Mesendoderm (in vitro differentiated cells): ENCODE measurements around the gene RNU1-4.
"Not testable (repeated sequence)": the region's sequence is repeated elsewhere in the genome, so short reads cannot be mapped to it uniquely, and the experiment has no call there.

ENCODE experiments used
- DNase-seq: peaks from one replicate; pipeline ENCODE4 v3.0.0; 2013
- H2AK5ac ChIP-seq: 2 replicates; pipeline ENCODE4 v1.6.1; 2013; ENCODE audit warnings: low read length, inconsistent platforms
- H2BK120ac ChIP-seq: 2 replicates; pipeline ENCODE4 v1.6.1; 2013; ENCODE audit warnings: low read depth, mild to moderate bottlenecking, low read length, moderate library complexity, mixed read lengths
- H2BK15ac ChIP-seq: replicated peaks from 2 replicates; pipeline ENCODE4 v1.6.1; 2013; ENCODE audit warnings: low read depth, mild to moderate bottlenecking, moderate library complexity
- H2BK5ac ChIP-seq: 2 replicates; pipeline ENCODE4 v1.6.1; 2013; ENCODE audit warnings: low read length, inconsistent platforms
- H3K18ac ChIP-seq: 2 replicates; pipeline ENCODE4 v1.6.1; 2013; ENCODE audit warnings: mild to moderate bottlenecking, low read length, mixed read lengths
- H3K23ac ChIP-seq: one replicate; pipeline ENCODE4 v1.6.1; 2013; ENCODE audit warnings: low read length
- H3K27ac ChIP-seq: 2 replicates; pipeline ENCODE4 v1.5.1; 2013; ENCODE audit warnings: low read depth, mild to moderate bottlenecking, inconsistent platforms, low read length, moderate library complexity
- H3K27me3 ChIP-seq: 2 replicates; pipeline ENCODE4 v1.6.1; 2013; ENCODE audit warnings: low read length, control low read depth, mild to moderate bottlenecking, inconsistent platforms; ENCODE audit not compliant: insufficient read depth, poor library complexity
- H3K36me3 ChIP-seq: 2 replicates; pipeline ENCODE4 v1.6.1; 2013; ENCODE audit warnings: low read length, inconsistent platforms; ENCODE audit not compliant: control insufficient read depth, insufficient read depth
- H3K4ac ChIP-seq: one replicate; pipeline ENCODE4 v1.6.1; 2013; ENCODE audit warnings: low read depth, mild to moderate bottlenecking, low read length, moderate library complexity
- H3K4me1 ChIP-seq: 2 replicates; pipeline ENCODE4 v1.6.1; 2013; ENCODE audit warnings: low read depth, low read length, inconsistent platforms; ENCODE audit not compliant: control insufficient read depth
- H3K4me2 ChIP-seq: 2 replicates; pipeline ENCODE4 v1.6.1; 2013; ENCODE audit warnings: low read length
- H3K4me3 ChIP-seq: 2 replicates; pipeline ENCODE4 v1.5.1; 2013; ENCODE audit warnings: mild to moderate bottlenecking, low read length
- H3K56ac ChIP-seq: one replicate; pipeline ENCODE4 v1.6.1; 2013; ENCODE audit warnings: low read length
- H3K79me1 ChIP-seq: 2 replicates; pipeline ENCODE4 v1.6.1; 2013; ENCODE audit warnings: low read length, inconsistent platforms
- H3K79me2 ChIP-seq: 2 replicates; pipeline ENCODE4 v1.6.1; 2013; ENCODE audit warnings: mild to moderate bottlenecking, low read length; ENCODE audit not compliant: control insufficient read depth, insufficient read depth
- H3K9ac ChIP-seq: 2 replicates; pipeline ENCODE4 v1.6.1; 2013; ENCODE audit warnings: low read length, inconsistent platforms
- H4K5ac ChIP-seq: one replicate; pipeline ENCODE4 v1.6.1; 2013; ENCODE audit warnings: low read length
- H4K8ac ChIP-seq: one replicate; pipeline ENCODE4 v1.6.1; 2013; ENCODE audit warnings: low read depth, mild to moderate bottlenecking, control low read depth, low read length, moderate library complexity
- WGBS: extraction: QIAGEN DNeasy Blood & Tissue Kit; methylation state at CpG from one replicate; pipeline ENCODE4 v1.1.7; 2013; ENCODE audit warnings: low lambda C conversion rate, missing lambda C conversion rate; ENCODE audit not compliant: insufficient coverage; ENCODE audit errors: extremely low coverage; 5-methylcytosine and 5-hydroxymethylcytosine counted together

RNU1-4 gene

GRCh38 chr1:16765731-16766605 is 25.7 kb downstream of the RNU1-4 start:
- H3K4me2 ChIP-seq, result not testable (repeated sequence)

DNA sequence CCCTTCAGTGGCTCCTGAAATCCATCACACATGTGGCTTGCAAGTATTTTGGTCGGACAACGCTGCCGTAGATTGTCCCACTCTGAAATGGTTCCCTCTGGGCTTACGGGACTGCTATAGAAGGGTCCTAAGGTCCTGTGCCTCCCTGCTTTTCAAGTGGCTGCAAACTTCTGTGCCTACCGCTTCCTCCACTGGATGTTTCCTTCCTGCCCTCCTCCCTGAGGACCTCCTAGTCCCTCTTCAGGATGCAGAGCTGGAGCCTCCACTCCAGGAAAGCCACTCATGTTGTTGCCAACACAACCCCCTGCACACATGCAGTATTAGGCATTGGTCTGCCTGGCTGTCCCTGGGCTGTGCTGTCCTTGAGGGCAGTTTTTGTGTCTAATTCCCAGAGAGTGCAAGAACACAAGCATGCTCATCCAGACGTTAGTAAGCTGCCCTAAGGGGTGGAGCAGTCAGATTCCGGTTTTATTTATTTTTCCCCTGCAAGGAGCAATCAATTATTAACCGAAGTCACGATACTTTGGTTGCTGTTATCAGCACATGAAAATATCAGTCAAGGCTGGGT is 26.5 kb downstream of the RNU1-4 start:
- not testable (repeated sequence) for H4K8ac ChIP-seq, H3K56ac ChIP-seq, H3K36me3 ChIP-seq, H3K4me2 ChIP-seq, H3K27me3 ChIP-seq, H3K9ac ChIP-seq, H2BK5ac ChIP-seq, H3K79me1 ChIP-seq, H4K5ac ChIP-seq, H3K18ac ChIP-seq, H2BK15ac ChIP-seq, H3K4ac ChIP-seq, H3K79me2 ChIP-seq, H2AK5ac ChIP-seq, H3K27ac ChIP-seq, H3K4me1 ChIP-seq, DNase-seq, H3K23ac ChIP-seq, H2BK120ac ChIP-seq, H3K4me3 ChIP-seq
- no CpG with 5 or more reads among the region's 9 CpGs for WGBS

More at GRCh38 chr1:16765731-16766605, 25.7 kb downstream of the RNU1-4 start:
- not testable (repeated sequence) for H3K4me1 ChIP-seq, H4K8ac ChIP-seq, H2BK5ac ChIP-seq, H3K79me2 ChIP-seq, H3K23ac ChIP-seq, H2AK5ac ChIP-seq, H3K27ac ChIP-seq, H3K18ac ChIP-seq, H3K4me3 ChIP-seq, H3K56ac ChIP-seq, H4K5ac ChIP-seq, H3K27me3 ChIP-seq, H2BK120ac ChIP-seq, H3K79me1 ChIP-seq, H3K4ac ChIP-seq, H2BK15ac ChIP-seq, DNase-seq, H3K9ac ChIP-seq, H3K36me3 ChIP-seq
- WGBS, result no CpG with 5 or more reads among the region's 31 CpGs

GRCh38 chr1:16770139-16770759 is 29.9 kb downstream of the RNU1-4 start:
- not testable (repeated sequence) for H3K27me3 ChIP-seq, H2BK5ac ChIP-seq, H3K23ac ChIP-seq, H4K8ac ChIP-seq, H3K56ac ChIP-seq, H3K79me1 ChIP-seq, H3K18ac ChIP-seq, H3K4ac ChIP-seq, H3K9ac ChIP-seq, H2AK5ac ChIP-seq, H2BK15ac ChIP-seq, H4K5ac ChIP-seq, DNase-seq, H3K4me2 ChIP-seq, H3K4me3 ChIP-seq, H3K4me1 ChIP-seq, H3K36me3 ChIP-seq, H2BK120ac ChIP-seq, H3K79me2 ChIP-seq, H3K27ac ChIP-seq
- WGBS, result no CpG with 5 or more reads among the region's 5 CpGs

DNA sequence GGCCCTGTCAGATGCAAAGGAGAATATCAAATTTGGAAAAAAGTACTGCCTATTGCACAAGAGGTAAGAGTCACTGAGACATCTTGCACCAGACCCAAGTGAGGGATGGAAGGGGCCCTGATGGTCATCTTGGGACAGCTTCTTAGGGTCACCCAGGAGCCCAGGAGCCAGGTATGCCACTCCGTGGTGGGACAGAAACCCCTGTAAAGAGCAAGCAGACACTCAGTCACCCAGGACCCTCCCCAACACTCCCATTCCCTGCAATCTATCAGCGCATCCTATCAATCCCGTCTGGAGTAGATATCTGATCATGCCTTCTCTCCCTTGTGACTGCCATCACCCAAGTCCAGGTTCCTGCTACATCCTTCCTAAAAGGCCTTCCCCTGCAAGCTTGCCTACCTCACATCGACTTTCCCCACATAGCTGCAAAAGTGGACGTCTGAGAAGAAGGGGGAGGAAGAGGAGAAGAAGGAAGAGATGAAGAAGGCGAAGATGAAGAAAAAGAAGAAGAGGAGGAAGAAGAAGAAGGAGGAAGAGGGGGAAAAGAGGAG is 30.7 kb downstream of the RNU1-4 start:
- not testable (repeated sequence) for H3K9ac ChIP-seq, H2BK120ac ChIP-seq, H3K4me2 ChIP-seq, DNase-seq, H3K4ac ChIP-seq, H3K56ac ChIP-seq, H2BK5ac ChIP-seq, H3K27ac ChIP-seq, H3K23ac ChIP-seq, H4K8ac ChIP-seq, H3K79me1 ChIP-seq, H2BK15ac ChIP-seq, H3K4me1 ChIP-seq, H3K18ac ChIP-seq, H3K79me2 ChIP-seq, H2AK5ac ChIP-seq, H4K5ac ChIP-seq, H3K27me3 ChIP-seq, H3K4me3 ChIP-seq, H3K36me3 ChIP-seq
- no CpG with 5 or more reads among the region's 6 CpGs for WGBS

DNA sequence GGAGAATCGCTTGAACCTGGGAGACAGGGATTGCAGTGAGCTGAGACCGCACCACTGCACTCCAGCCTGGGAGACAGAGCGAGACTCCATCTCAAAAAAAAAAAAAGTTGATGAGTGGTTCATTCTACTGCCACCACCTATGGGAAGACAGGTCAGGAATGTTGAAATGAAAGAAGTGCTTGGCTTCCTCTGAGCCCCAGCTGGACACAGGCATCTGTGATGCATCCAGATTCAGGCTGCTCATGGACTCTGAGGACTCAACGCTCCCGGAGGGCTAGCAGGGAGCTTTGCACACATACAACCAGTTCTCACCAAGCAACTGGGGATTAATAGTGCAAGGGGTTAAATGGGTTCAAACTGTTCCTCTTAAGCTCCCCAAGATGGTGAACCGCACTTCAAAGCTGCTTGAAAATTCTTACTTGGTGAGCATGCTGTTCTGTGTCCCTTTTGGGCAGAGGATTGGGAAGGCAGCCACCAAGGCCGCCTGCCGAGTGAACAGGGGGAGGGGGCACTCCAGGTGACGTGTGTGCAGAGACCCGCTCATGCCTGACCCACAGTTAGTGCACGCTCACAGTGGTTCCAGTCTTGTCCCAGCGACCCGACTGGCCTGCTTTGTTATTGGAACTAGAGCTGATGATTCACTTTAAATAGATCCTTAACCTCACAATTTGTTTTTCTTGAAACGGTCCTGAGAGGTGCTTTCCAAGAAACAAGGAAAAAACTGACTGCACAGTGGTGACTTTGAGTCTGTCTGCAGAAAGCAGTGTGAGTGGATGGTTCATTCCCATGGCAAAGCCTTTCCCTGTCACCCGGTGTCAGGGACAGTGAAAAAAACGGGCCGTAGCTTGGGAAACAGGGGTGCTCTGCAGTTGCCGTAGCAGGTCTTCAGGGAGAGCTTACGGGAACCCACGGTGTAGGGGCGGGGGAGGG is 32.2 kb downstream of the RNU1-4 start:
- H2AK5ac ChIP-seq, H3K79me1 ChIP-seq: not testable (repeated sequence)

More for the DNA sequence above, 32.2 kb downstream of the RNU1-4 start:
- H3K4me3 ChIP-seq, H4K5ac ChIP-seq, H2BK5ac ChIP-seq, H3K27me3 ChIP-seq, H3K9ac ChIP-seq, H3K56ac ChIP-seq, H4K8ac ChIP-seq, H3K23ac ChIP-seq, H3K36me3 ChIP-seq, H3K4ac ChIP-seq, DNase-seq, H3K27ac ChIP-seq, H3K79me2 ChIP-seq, H3K4me1 ChIP-seq, H2BK15ac ChIP-seq, H3K18ac ChIP-seq, H3K4me2 ChIP-seq, H2BK120ac ChIP-seq: not testable (repeated sequence)
- no CpG with 5 or more reads among the region's 21 CpGs for WGBS
